GM23338 (cell line): ENCODE data around the gene PNMA5. TPM values are rescaled to one million over a fixed set of nuclear protein-coding genes. Genes with fewer than 3 reads are reported as not detected.

ENCODE experiments used
- ATAC-seq: fragments of 200-7000 bp; cut with Tn5 transposase; 3 replicates; pipeline ENCODE4 v1.9.1; 2020
- DNase-seq: peaks from one replicate; pipeline ENCODE4 v3.0.0-alpha.2; 2015; ENCODE audit warnings: low spot score
- H2AFZ ChIP-seq: fragments of 200-600 bp; sonication (generic); 2 replicates; pipeline ENCODE4 v1.8.0; 2016; ENCODE audit warnings: antibody characterized with exemption, mild to moderate bottlenecking, moderate library complexity
- H3F3A ChIP-seq: fragments of 200-600 bp; sonication (generic); replicated peaks from 2 replicates; pipeline ENCODE4 v1.8.0; 2017; ENCODE audit warnings: antibody characterized with exemption, mixed run types, low read depth
- H3K27ac ChIP-seq: fragments of 200-600 bp; sonication (generic); 2 replicates; pipeline ENCODE4 v1.6.1; 2016; ENCODE audit warnings: low read depth
- H3K27me3 ChIP-seq: fragments of 200-600 bp; sonication (generic); 2 replicates; pipeline ENCODE4 v1.8.0; 2016; ENCODE audit warnings: mild to moderate bottlenecking, mixed run types, moderate library complexity; ENCODE audit not compliant: insufficient read depth
- H3K36me3 ChIP-seq: fragments of 200-600 bp; sonication (generic); 2 replicates; pipeline ENCODE4 v1.8.0; 2016; ENCODE audit warnings: mild to moderate bottlenecking; ENCODE audit not compliant: insufficient read depth
- H3K4me1 ChIP-seq: fragments of 200-600 bp; sonication (generic); 2 replicates; pipeline ENCODE4 v1.8.0; 2016; ENCODE audit warnings: mild to moderate bottlenecking, moderate library complexity; ENCODE audit not compliant: insufficient read depth
- H3K4me2 ChIP-seq: fragments of 200-600 bp; sonication (generic); 2 replicates; pipeline ENCODE4 v1.7.1; 2017; ENCODE audit warnings: mixed run types
- H3K4me3 ChIP-seq: fragments of 200-600 bp; sonication (generic); 2 replicates; pipeline ENCODE4 v1.6.1; 2016; ENCODE audit warnings: mixed run types
- H3K79me2 ChIP-seq: fragments of 200-600 bp; sonication (generic); replicated peaks from 2 replicates; pipeline ENCODE4 v1.8.0; 2017; ENCODE audit warnings: mild to moderate bottlenecking; ENCODE audit not compliant: insufficient read depth
- H3K9me2 ChIP-seq: fragments of 200-600 bp; sonication (generic); 2 replicates; pipeline ENCODE4 v1.8.0; 2017; ENCODE audit not compliant: insufficient read depth
- H4K20me1 ChIP-seq: fragments of 200-600 bp; sonication (generic); replicated peaks from 2 replicates; pipeline ENCODE4 v1.8.0; 2017; ENCODE audit warnings: mild to moderate bottlenecking; ENCODE audit not compliant: insufficient read depth
- H3K27ac Mint-ChIP-seq: 2 replicates; pipeline ENCODE4 v1.8.0; 2020; ENCODE audit warnings: inconsistent platforms, mild to moderate bottlenecking, moderate library complexity, mixed read lengths
- H3K27me3 Mint-ChIP-seq: 3 replicates; pipeline ENCODE4 v1.8.0; 2022; ENCODE audit warnings: low read depth, mild to moderate bottlenecking, moderate library complexity, mixed read lengths, inconsistent platforms; ENCODE audit not compliant: insufficient read depth, poor library complexity
- H3K36me3 Mint-ChIP-seq: 3 replicates; pipeline ENCODE4 v1.8.0; 2021; ENCODE audit warnings: low read depth, mild to moderate bottlenecking, inconsistent platforms, moderate library complexity, mixed read lengths
- H3K4me1 Mint-ChIP-seq: 3 replicates; pipeline ENCODE4 v1.8.0; 2020; ENCODE audit warnings: mild to moderate bottlenecking, inconsistent platforms, mixed read lengths
- H3K4me3 Mint-ChIP-seq: 3 replicates; pipeline ENCODE4 v1.8.0; 2021; ENCODE audit warnings: moderate library complexity, mild to moderate bottlenecking, inconsistent platforms, mixed read lengths
- H3K9me3 Mint-ChIP-seq: 3 replicates; pipeline ENCODE4 v1.8.0; 2020; ENCODE audit warnings: moderate library complexity, mild to moderate bottlenecking, inconsistent platforms, mixed read lengths
- CTCF ChIP-seq, 2 experiments: fragments of 200-600 bp in 1 of 2; sonication (generic) in 1 of 2; conservative IDR thresholded peaks; 2 replicates each; pipeline versions ENCODE4 v1.5.1 to v1.6.1; 2016 to 2017; ENCODE audit warnings: antibody characterized with exemption in 2 of 2, low read depth in 2 of 2, mild to moderate bottlenecking in 2 of 2, moderate library complexity in 1 of 2
- ETS1 ChIP-seq: IDR thresholded peaks from 2 replicates; pipeline ENCODE4 v1.6.1; 2016; ENCODE audit warnings: antibody characterized with exemption
- NANOG ChIP-seq: IDR thresholded peaks from 2 replicates; pipeline ENCODE4 v1.6.1; 2016; ENCODE audit warnings: antibody characterized with exemption, borderline replicate concordance
- ZNF331 ChIP-seq: fragments of 250-450 bp; sonication (Bioruptor Pico); IDR thresholded peaks from 2 replicates; pipeline ENCODE4 v1.5.0; 2020; ENCODE audit warnings: low read depth, mild to moderate bottlenecking, moderate library complexity
- ZNF462 ChIP-seq: fragments of 250-450 bp; sonication (Bioruptor Pico); IDR thresholded peaks from 2 replicates; pipeline ENCODE4 v1.5.0; 2020; ENCODE audit warnings: mild to moderate bottlenecking, moderate library complexity
- polyA plus RNA-seq: library from polyadenylated mRNA; unstranded; fragments of >200 nt; fragmentation: Nextera tagmentation; extraction: Ambion mirVana; gene quantifications from 2 replicates; pipeline ENCODE4 v1.2.1, GENCODE V29; 2016
- total RNA-seq: library from RNA; depleted of rRNA; stranded (reverse); fragments of >200 nt; shearing (Covaris generic); gene quantifications from 2 replicates; pipeline ENCODE4 v1.2.3, GENCODE V29; 2014

PNMA5 gene
- total and polyA plus RNA-seq, 2 experiments from 2014 or later = 0.24 to 0.49 TPM

GRCh38 chrX:152992115-152992514, 1.8 kb downstream of the PNMA5 start:
- Histone ChIP-seq H3K4me3 (no peak overlapping the region), H4K20me1 (no peaks in the 10 kb centered on the region), H3F3A (no peaks in the 10 kb centered on the region), H3K79me2 (no peaks in the 10 kb centered on the region), H3K9me2 (no peaks in the 10 kb centered on the region), H2AFZ (no peak overlapping the region), H3K4me2 (no peak overlapping the region), H3K4me1 (no peaks in the 10 kb centered on the region), H3K36me3 (no peaks in the 10 kb centered on the region), H3K27ac (no peak overlapping the region), H3K27me3 (no peaks in the 10 kb centered on the region)
- Mint-ChIP-seq H3K27me3 (peaks cover 7% of the 10 kb centered on the region), H3K4me1 (peaks cover 3% of the 10 kb centered on the region), H3K4me3 (no peak overlapping the region; the same call in 2 of the 3 replicates), H3K27ac (no peak overlapping the region), H3K36me3 (no peaks in the 10 kb centered on the region), H3K9me3 (no peaks in the 10 kb centered on the region; the same call in 2 of the 3 replicates)
- no peak; the same call in 2 of the 3 replicates for ATAC-seq
- DNase-seq = peak; percentile 28
- TF ChIP-seq ETS1 = no peak
- no peak for TF ChIP-seq CTCF (conservative IDR thresholded peaks at IDR 0.05; ENCODE audit: low read depth in 2 of 2)
- TF ChIP-seq ZNF462 (CRISPR knock-in tag) = no peak
- TF ChIP-seq NANOG = no peak
- TF ChIP-seq ZNF331 (CRISPR knock-in tag) = no peak
